DOHH2 (cell line): Measurements from ENCODE around the gene SPIRE2.
A peak's percentile ranks its signal among the peaks of the same experiment; 100 is the strongest.
"Not testable (repeated sequence)": the region's sequence is repeated elsewhere in the genome, so short reads cannot be mapped to it uniquely, and the experiment has no call there.

Experiments
- H3F3A ChIP-seq: fragments of 200-600 bp; sonication (generic), shearing (Covaris generic); 2 replicates; pipeline ENCODE4 v1.6.0; 2016; ENCODE audit warnings: antibody characterized with exemption, mild to moderate bottlenecking; ENCODE audit not compliant: control insufficient read depth, insufficient read depth
- H3K27ac ChIP-seq: fragments of 200-600 bp; sonication (generic); 2 replicates; pipeline ENCODE4 v1.5.1; 2014; ENCODE audit warnings: low read depth, mild to moderate bottlenecking, low read length, moderate library complexity
- H3K27me3 ChIP-seq: fragments of 200-600 bp; sonication (generic); 2 replicates; pipeline ENCODE4 v1.6.1; 2014; ENCODE audit warnings: mild to moderate bottlenecking, low read length, mixed read lengths; ENCODE audit not compliant: control insufficient read depth
- H3K36me3 ChIP-seq: fragments of 200-600 bp; sonication (generic); 2 replicates; pipeline ENCODE4 v1.6.1; 2014; ENCODE audit warnings: mild to moderate bottlenecking, low read length, moderate library complexity, mixed read lengths; ENCODE audit not compliant: control insufficient read depth
- H3K4me1 ChIP-seq: fragments of 200-600 bp; sonication (generic); 2 replicates; pipeline ENCODE4 v1.6.1; 2014; ENCODE audit warnings: mild to moderate bottlenecking, low read length, mixed read lengths; ENCODE audit not compliant: control insufficient read depth
- H3K4me2 ChIP-seq: fragments of 200-600 bp; sonication (generic); 2 replicates; pipeline ENCODE4 v1.6.0; 2014; ENCODE audit warnings: mild to moderate bottlenecking, low read length, moderate library complexity
- H3K4me3 ChIP-seq: fragments of 200-600 bp; sonication (generic); 2 replicates; pipeline ENCODE4 v1.5.1; 2014; ENCODE audit warnings: mild to moderate bottlenecking, low read length, mixed read lengths
- H3K79me2 ChIP-seq: fragments of 200-600 bp; sonication (generic); 2 replicates; pipeline ENCODE4 v1.6.1; 2014; ENCODE audit warnings: mild to moderate bottlenecking, low read length, mixed read lengths; ENCODE audit not compliant: control insufficient read depth
- H3K9me2 ChIP-seq: fragments of 200-600 bp; sonication (generic); replicated peaks from 2 replicates; pipeline ENCODE4 v1.6.1; 2014; ENCODE audit warnings: mild to moderate bottlenecking, low read length, mixed read lengths; ENCODE audit not compliant: control insufficient read depth
- H3K9me3 ChIP-seq: fragments of 200-600 bp; sonication (generic); 2 replicates; pipeline ENCODE4 v1.6.1; 2014; ENCODE audit warnings: antibody characterized with exemption, low read length, mixed read lengths; ENCODE audit not compliant: control insufficient read depth, insufficient read depth
- H4K20me1 ChIP-seq: fragments of 200-600 bp; sonication (generic); 2 replicates; pipeline ENCODE4 v1.6.0; 2014; ENCODE audit warnings: low read depth, mild to moderate bottlenecking, antibody characterized with exemption, low read length, moderate library complexity; ENCODE audit not compliant: control insufficient read depth, insufficient read depth
- EZH2phosphoT487 ChIP-seq: fragments of 200-600 bp; sonication (generic); IDR thresholded peaks from 2 replicates; pipeline ENCODE4 v1.6.1; 2017; ENCODE audit warnings: borderline replicate concordance, mild to moderate bottlenecking, antibody characterized with exemption, low read length, moderate library complexity, mixed read lengths
- TF ChIP-seq, protein P1 (sequence below): fragments of 200-600 bp; sonication (generic); IDR thresholded peaks from one replicate; pipeline ENCODE4 v1.5.1; 2014; ENCODE audit warnings: antibody characterized with exemption, mild to moderate bottlenecking, low read depth, low read length; ENCODE audit not compliant: poor library complexity, severe bottlenecking

The SPIRE2 gene

DNA sequence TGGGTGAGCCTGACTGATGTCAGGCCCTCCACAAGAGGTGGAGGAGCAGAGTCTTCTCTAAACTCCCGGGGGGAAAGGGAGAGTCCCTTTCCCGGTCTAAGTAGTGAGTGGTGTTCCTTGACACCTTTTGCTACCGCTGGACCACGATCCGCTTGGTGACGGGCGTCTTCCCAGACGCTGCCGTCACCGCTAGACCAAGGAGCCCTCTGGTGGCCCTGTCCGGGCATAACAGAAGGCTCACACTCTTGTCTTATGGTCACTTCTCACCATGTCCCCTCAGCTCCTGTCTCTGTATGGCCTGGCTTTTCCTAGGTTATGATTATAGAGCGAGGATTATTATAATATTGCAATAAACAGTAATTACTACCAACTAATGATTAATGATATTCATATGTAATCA lies 35.2 kb upstream of the SPIRE2 start:
- not testable (repeated sequence) for H3K27ac ChIP-seq, H3K27me3 ChIP-seq, H3K9me2 ChIP-seq, H3K4me1 ChIP-seq, H3K4me2 ChIP-seq, H3K4me3 ChIP-seq, H3K9me3 ChIP-seq, H4K20me1 ChIP-seq, H3F3A ChIP-seq
- Histone ChIP-seq H3K79me2 (peaks cover 50% of the 10 kb centered on the region), H3K36me3 (peaks cover 88% of the 10 kb centered on the region)
- TF ChIP-seq, protein P1, sequence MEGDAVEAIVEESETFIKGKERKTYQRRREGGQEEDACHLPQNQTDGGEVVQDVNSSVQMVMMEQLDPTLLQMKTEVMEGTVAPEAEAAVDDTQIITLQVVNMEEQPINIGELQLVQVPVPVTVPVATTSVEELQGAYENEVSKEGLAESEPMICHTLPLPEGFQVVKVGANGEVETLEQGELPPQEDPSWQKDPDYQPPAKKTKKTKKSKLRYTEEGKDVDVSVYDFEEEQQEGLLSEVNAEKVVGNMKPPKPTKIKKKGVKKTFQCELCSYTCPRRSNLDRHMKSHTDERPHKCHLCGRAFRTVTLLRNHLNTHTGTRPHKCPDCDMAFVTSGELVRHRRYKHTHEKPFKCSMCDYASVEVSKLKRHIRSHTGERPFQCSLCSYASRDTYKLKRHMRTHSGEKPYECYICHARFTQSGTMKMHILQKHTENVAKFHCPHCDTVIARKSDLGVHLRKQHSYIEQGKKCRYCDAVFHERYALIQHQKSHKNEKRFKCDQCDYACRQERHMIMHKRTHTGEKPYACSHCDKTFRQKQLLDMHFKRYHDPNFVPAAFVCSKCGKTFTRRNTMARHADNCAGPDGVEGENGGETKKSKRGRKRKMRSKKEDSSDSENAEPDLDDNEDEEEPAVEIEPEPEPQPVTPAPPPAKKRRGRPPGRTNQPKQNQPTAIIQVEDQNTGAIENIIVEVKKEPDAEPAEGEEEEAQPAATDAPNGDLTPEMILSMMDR, result peak; percentile 35

DNA sequence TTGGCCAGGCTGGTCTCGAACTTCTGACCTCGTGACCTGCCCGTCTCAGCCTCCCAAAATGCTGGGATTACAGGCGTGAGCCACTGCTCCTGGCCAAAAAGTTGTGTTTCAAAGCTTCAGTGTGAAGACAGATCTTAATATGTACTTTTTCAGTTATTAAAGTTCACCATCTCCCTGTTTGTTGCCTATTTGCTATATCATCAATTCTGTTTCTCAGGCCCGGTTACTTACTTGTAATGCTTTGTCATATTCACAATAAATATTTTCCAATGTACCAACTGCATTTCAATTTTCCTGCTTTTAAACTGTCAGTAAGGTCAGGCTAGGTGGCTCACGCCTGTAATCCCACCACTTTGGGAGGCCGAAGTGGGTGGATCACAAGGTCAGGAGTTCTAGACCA lies 34.3 kb upstream of the SPIRE2 start:
- no peak for TF ChIP-seq EZH2phosphoT487

DNA sequence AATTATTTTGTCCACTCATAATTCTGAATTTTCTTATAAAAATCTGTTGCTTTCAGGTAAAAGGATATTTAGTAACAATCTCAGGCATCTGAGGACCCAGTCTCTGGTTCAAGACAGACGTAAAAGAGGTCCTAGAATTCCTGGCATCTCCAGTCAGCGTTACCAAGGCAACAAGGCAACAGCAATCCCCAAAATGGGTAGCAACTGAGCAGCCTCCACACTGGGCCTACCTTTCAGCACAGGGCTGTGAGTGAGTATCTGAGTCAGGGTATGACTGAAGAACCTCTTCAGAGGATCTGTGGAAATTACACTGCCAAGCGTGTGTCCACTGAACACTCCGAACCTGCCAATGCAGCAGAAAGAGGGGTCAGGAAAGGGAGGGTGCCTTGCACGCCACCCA lies 32.6 kb upstream of the SPIRE2 start:
- no peaks in the 10 kb centered on the region for H3K9me2 ChIP-seq
- H3K36me3 ChIP-seq, result peaks cover 91% of the 10 kb centered on the region
- H3K79me2 ChIP-seq, result peaks cover 52% of the 10 kb centered on the region
- H4K20me1 ChIP-seq, result no peaks in the 10 kb centered on the region
- H3K4me2 ChIP-seq, result no peak overlapping the region
- no peaks in the 10 kb centered on the region for H3K27me3 ChIP-seq
- no peaks in the 10 kb centered on the region for H3K4me1 ChIP-seq
- no peaks in the 10 kb centered on the region for H3F3A ChIP-seq
- TF ChIP-seq, protein P1, result no peak
- TF ChIP-seq EZH2phosphoT487, result no peak
- no peaks in the 10 kb centered on the region for H3K9me3 ChIP-seq
- H3K27ac ChIP-seq, result no peak overlapping the region
- no peak overlapping the region for H3K4me3 ChIP-seq

More for the DNA sequence above, 34.3 kb upstream of the SPIRE2 start:
- Histone ChIP-seq H3K36me3 (peaks cover 88% of the 10 kb centered on the region), H3K9me2 (no peaks in the 10 kb centered on the region), H3K27ac (no peak overlapping the region), H3K27me3 (no peaks in the 10 kb centered on the region), H3K79me2 (peaks cover 50% of the 10 kb centered on the region), H3F3A (no peaks in the 10 kb centered on the region), H3K4me2 (no peak overlapping the region), H3K4me1 (no peaks in the 10 kb centered on the region), H3K9me3 (no peaks in the 10 kb centered on the region), H3K4me3 (no peak overlapping the region), H4K20me1 (peaks cover 4% of the 10 kb centered on the region; the same call in 1 of the 2 replicates)

DNA sequence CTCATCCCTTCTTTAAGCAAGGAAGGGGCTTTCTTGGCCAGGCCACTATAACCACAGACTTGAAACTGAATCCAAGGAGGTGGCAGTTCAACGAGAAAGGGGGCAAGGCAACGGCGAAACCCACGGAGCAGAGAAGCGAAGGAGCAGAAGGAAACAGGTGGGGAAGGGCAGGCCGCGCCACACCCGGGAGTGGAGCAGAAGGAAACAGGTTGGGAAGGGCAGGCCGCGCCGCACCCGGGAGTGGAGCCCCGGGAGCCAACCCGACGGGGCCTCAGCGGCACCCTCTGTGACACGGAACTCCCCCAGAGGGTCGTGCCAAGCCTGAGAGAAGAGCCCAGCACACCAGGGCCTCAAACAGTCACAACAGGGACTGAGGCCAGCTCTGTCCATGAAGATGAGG lies 32.2 kb upstream of the SPIRE2 start:
- no peaks in the 10 kb centered on the region for H3F3A ChIP-seq
- no peaks in the 10 kb centered on the region for H3K9me2 ChIP-seq
- peaks cover 90% of the 10 kb centered on the region for H3K36me3 ChIP-seq
- H4K20me1 ChIP-seq, result no peaks in the 10 kb centered on the region
- no peak overlapping the region for H3K4me2 ChIP-seq
- H3K27me3 ChIP-seq, result no peaks in the 10 kb centered on the region
- no peak for TF ChIP-seq EZH2phosphoT487
- TF ChIP-seq, protein P1, result no peak
- no peak overlapping the region for H3K27ac ChIP-seq
- no peak overlapping the region for H3K4me3 ChIP-seq
- peaks cover 50% of the 10 kb centered on the region for H3K79me2 ChIP-seq
- no peaks in the 10 kb centered on the region for H3K4me1 ChIP-seq
- H3K9me3 ChIP-seq, result no peaks in the 10 kb centered on the region
